HL-60 (cell line): Measurements from ENCODE around the gene FHAD1.

Experiments
- DNase-seq, 2 experiments: peaks; one replicate each; pipeline ENCODE4 v3.0.0-alpha.2; 2010 to 2020; ENCODE audit warnings: low read depth in 1 of 2, low spot score in 1 of 2
- H3K27ac ChIP-seq: fragments of 250-450 bp; sonication (Bioruptor Pico); replicated peaks from 2 replicates; pipeline ENCODE4 v1.5.1; 2020; ENCODE audit warnings: mild to moderate bottlenecking, moderate library complexity
- H3K27me3 ChIP-seq: fragments of 250-450 bp; sonication (Bioruptor Pico); 2 replicates; pipeline ENCODE4 v1.5.1; 2021; ENCODE audit warnings: mild to moderate bottlenecking, moderate library complexity; ENCODE audit not compliant: insufficient read depth, poor library complexity, severe bottlenecking
- H3K4me3 ChIP-seq: replicated peaks from 2 replicates; pipeline ENCODE4 v1.5.1; 2011; ENCODE audit warnings: mild to moderate bottlenecking, control low read depth, low read length; ENCODE audit not compliant: insufficient read depth
- GABPA ChIP-seq: IDR thresholded peaks from 2 replicates; pipeline ENCODE4 v1.6.1; 2012; ENCODE audit warnings: low read depth
- POLR2AphosphoS5 ChIP-seq: IDR thresholded peaks from 2 replicates; pipeline ENCODE4 v1.6.1; 2012; ENCODE audit warnings: low read depth
- SPI1 ChIP-seq: IDR thresholded peaks from 2 replicates; pipeline ENCODE4 v1.6.1; 2012; ENCODE audit warnings: low read depth, mild to moderate bottlenecking, borderline replicate concordance
- TF ChIP-seq, protein P1 (sequence below): IDR thresholded peaks from 2 replicates; pipeline ENCODE4 v1.6.1; 2012; ENCODE audit warnings: low read depth; ENCODE audit not compliant: insufficient replicate concordance
- TF ChIP-seq, protein P2 (sequence below): IDR thresholded peaks from one replicate; pipeline ENCODE4 v1.5.1; 2011; ENCODE audit warnings: low read length, control low read depth, inconsistent platforms; ENCODE audit not compliant: insufficient read depth

Gene FHAD1

GRCh38 chr1:15218287-15219279 is 28.4 kb upstream of the FHAD1 start:
- Histone ChIP-seq H3K27ac (no peak overlapping the region), H3K27me3 (no peaks in the 10 kb centered on the region), H3K4me3 (no peak overlapping the region)
- TF ChIP-seq SPI1 (no peak), POLR2AphosphoS5 (no peak), GABPA (no peak)
- TF ChIP-seq, protein P1, sequence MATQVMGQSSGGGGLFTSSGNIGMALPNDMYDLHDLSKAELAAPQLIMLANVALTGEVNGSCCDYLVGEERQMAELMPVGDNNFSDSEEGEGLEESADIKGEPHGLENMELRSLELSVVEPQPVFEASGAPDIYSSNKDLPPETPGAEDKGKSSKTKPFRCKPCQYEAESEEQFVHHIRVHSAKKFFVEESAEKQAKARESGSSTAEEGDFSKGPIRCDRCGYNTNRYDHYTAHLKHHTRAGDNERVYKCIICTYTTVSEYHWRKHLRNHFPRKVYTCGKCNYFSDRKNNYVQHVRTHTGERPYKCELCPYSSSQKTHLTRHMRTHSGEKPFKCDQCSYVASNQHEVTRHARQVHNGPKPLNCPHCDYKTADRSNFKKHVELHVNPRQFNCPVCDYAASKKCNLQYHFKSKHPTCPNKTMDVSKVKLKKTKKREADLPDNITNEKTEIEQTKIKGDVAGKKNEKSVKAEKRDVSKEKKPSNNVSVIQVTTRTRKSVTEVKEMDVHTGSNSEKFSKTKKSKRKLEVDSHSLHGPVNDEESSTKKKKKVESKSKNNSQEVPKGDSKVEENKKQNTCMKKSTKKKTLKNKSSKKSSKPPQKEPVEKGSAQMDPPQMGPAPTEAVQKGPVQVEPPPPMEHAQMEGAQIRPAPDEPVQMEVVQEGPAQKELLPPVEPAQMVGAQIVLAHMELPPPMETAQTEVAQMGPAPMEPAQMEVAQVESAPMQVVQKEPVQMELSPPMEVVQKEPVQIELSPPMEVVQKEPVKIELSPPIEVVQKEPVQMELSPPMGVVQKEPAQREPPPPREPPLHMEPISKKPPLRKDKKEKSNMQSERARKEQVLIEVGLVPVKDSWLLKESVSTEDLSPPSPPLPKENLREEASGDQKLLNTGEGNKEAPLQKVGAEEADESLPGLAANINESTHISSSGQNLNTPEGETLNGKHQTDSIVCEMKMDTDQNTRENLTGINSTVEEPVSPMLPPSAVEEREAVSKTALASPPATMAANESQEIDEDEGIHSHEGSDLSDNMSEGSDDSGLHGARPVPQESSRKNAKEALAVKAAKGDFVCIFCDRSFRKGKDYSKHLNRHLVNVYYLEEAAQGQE = no peak
- TF ChIP-seq, protein P2, sequence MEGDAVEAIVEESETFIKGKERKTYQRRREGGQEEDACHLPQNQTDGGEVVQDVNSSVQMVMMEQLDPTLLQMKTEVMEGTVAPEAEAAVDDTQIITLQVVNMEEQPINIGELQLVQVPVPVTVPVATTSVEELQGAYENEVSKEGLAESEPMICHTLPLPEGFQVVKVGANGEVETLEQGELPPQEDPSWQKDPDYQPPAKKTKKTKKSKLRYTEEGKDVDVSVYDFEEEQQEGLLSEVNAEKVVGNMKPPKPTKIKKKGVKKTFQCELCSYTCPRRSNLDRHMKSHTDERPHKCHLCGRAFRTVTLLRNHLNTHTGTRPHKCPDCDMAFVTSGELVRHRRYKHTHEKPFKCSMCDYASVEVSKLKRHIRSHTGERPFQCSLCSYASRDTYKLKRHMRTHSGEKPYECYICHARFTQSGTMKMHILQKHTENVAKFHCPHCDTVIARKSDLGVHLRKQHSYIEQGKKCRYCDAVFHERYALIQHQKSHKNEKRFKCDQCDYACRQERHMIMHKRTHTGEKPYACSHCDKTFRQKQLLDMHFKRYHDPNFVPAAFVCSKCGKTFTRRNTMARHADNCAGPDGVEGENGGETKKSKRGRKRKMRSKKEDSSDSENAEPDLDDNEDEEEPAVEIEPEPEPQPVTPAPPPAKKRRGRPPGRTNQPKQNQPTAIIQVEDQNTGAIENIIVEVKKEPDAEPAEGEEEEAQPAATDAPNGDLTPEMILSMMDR = no peak
- no peak for DNase-seq

DNA sequence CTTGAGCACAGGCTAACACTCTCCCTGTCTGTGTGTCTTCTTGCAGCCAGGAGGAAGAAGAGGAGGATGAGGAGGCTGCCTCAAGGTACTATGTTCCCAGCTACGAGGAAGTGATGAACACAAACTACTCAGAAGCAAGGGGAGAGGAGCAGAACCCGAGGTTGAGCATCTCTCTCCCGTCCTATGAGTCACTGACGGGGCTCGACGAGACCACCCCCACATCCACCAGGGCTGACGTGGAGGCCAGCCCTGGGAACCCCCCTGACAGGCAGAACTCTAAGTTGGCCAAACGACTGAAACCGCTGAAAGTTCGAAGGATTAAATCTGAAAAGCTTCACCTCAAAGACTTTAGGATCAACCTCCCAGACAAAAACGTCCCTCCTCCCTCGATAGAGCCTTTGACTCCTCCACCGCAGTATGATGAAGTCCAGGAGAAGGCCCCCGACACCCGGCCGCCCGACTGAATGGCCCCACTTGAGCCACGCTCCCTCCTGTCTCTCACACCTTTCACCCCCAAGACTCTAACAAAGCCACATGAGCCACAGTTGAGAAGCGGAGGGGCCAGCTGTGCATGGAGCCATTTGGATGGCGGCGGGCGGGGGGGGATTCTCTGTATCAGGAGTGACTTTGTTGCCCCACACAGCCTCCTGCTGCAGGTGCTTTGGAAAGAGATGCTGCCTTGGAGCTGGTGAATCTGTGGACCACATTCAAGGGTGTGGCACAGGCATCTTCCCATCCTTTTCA is 27.6 kb upstream of the FHAD1 start:
- no peak overlapping the region for H3K4me3 ChIP-seq
- H3K27ac ChIP-seq = no peak overlapping the region
- no peaks in the 10 kb centered on the region for H3K27me3 ChIP-seq
- no peak for TF ChIP-seq POLR2AphosphoS5
- DNase-seq = no peak

- DNase-seq = no peak
- TF ChIP-seq, protein P1 = no peak
- TF ChIP-seq SPI1 = no peak
- TF ChIP-seq, protein P2 = no peak
- no peak for TF ChIP-seq POLR2AphosphoS5
- TF ChIP-seq GABPA = no peak
- H3K27ac ChIP-seq = no peak overlapping the region
- no peak overlapping the region for H3K4me3 ChIP-seq
- no peaks in the 10 kb centered on the region for H3K27me3 ChIP-seq
Observed at GRCh38 chr1:15220024-15220392, 27.0 kb upstream of the FHAD1 start.

GRCh38 chr1:15220825-15221431 is 26.1 kb upstream of the FHAD1 start:
- no peak for DNase-seq
- Histone ChIP-seq H3K27me3 (no peaks in the 10 kb centered on the region), H3K4me3 (no peak overlapping the region), H3K27ac (no peak overlapping the region)
- no peak for TF ChIP-seq SPI1
- TF ChIP-seq, protein P2 = no peak
- TF ChIP-seq, protein P1 = no peak
- TF ChIP-seq GABPA = no peak
- TF ChIP-seq POLR2AphosphoS5 = no peak
